Stimulated activated CD8-positive, alpha-beta memory T cell treated with anti-CD3 and anti-CD28 coated beads, Interleukin-2, amount 100 ng/mL, for 48 hours (primary cell): ENCODE results near the gene FARSA.
A peak's percentile ranks its signal among the peaks of the same experiment; 100 is the strongest.
"Not testable (repeated sequence)": the region's sequence is repeated elsewhere in the genome, so short reads cannot be mapped to it uniquely, and the experiment has no call there.

Source experiments
- DNase-seq, 2 donors: peaks; one replicate each; pipeline ENCODE4 v3.0.0-alpha.2; 2020; ENCODE audit warnings: low read depth in 2 of 2

Gene FARSA

GRCh38 chr19:12933287-12934072 lies at the start of gene FARSA:
TSS of gene FARSA (minus strand) at chr19:12933711. CDS start at chr19:12933696, 15 bp downstream.
- DNase-seq = peak; percentile 82 to 86

- no peak for DNase-seq
These were observed 49.6 kb upstream of the FARSA start for GRCh38 chr19:12983091-12983490.

- DNase-seq = no peak
These were observed 49.1 kb upstream of the FARSA start for GRCh38 chr19:12982648-12983047.

- no peak for DNase-seq
These were observed 46.5 kb upstream of the FARSA start for GRCh38 chr19:12979974-12980373.

GRCh38 chr19:12976109-12976508 lies 42.6 kb upstream of the FARSA start:
- DNase-seq = not testable (repeated sequence)

GRCh38 chr19:12975221-12975741 lies 41.8 kb upstream of the FARSA start:
- DNase-seq = no peak

- no peak for DNase-seq
These were observed 41.0 kb upstream of the FARSA start for GRCh38 chr19:12974301-12975220.

GRCh38 chr19:12973236-12973635 lies 39.7 kb upstream of the FARSA start:
- no peak for DNase-seq

GRCh38 chr19:12970070-12970820 lies 36.7 kb upstream of the FARSA start:
- no peak for DNase-seq

GRCh38 chr19:12969292-12969988 lies 35.9 kb upstream of the FARSA start, which contains the start of gene DAND5:
TSS of gene DAND5 (plus strand) at chr19:12969576. CDS start at chr19:12969661, 85 bp downstream.
- no peak for DNase-seq

GRCh38 chr19:12967907-12968306 lies 34.4 kb upstream of the FARSA start:
- DNase-seq = no peak

GRCh38 chr19:12965812-12966135 lies 32.3 kb upstream of the FARSA start:
- no peak for DNase-seq

- peak; percentile 75 to 80 for DNase-seq
These were observed 31.7 kb upstream of the FARSA start for GRCh38 chr19:12965017-12965811.

- DNase-seq = no peak
These were observed 26.0 kb upstream of the FARSA start for GRCh38 chr19:12959481-12959880.

- not testable (repeated sequence) for DNase-seq
These were observed 24.0 kb upstream of the FARSA start for GRCh38 chr19:12957389-12957952.

- peak; percentile 80 to 81 for DNase-seq
These were observed 23.2 kb upstream of the FARSA start, which contains the start of gene GADD45GIP1 for GRCh38 chr19:12956446-12957388. TSS of gene GADD45GIP1 (minus strand) at chr19:12957223. CDS start at chr19:12957212, 11 bp downstream.

GRCh38 chr19:12955996-12956395 lies 22.5 kb upstream of the FARSA start:
- no peak for DNase-seq

GRCh38 chr19:12955575-12955974 lies 22.1 kb upstream of the FARSA start:
- not testable (repeated sequence) for DNase-seq

GRCh38 chr19:12954612-12954962 lies 21.1 kb upstream of the FARSA start:
- DNase-seq = no peak
